ENCODE measurements around the gene FLT3LG.

DNA sequence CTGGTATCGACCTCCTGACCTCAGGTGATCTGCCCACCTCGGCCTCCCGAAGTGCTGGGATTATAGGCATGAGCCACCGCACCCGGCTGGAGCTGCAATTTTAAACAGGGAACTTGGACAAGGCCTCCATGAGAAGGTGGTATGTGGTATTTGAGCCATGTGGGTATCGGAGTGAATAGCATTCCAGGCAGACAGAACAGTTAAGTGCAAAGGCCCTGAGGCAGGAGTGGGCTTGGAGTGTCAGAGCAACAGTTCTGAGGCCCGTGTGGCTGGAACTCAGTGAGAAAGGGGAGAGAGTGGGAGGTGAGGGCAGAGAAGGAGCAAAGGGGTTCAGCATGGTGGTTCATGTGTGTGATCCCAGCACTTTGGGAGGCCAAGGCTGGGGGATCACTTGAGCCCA, 56.7 kb downstream of the FLT3LG start:
- TF ChIP-seq EZH2 (IDR thresholded peaks at IDR 0.05; ENCODE audit: low read length, unreplicated experiment) (no peak), CTCF (conservative IDR thresholded peaks at IDR 0.05; ENCODE audit: low read depth, low read length) (no peak)
